H1 (cell line): ENCODE measurements around the gene REXO5. TPM values are rescaled to one million over a fixed set of nuclear protein-coding genes. Genes with fewer than 3 reads are reported as not detected.

Experiments
- CTCF ChIA-PET: fragments of 300-600 bp; sonication (Branson Sonifier 250); formaldehyde crosslinking; loops from one replicate; lab custom pipeline; 2021; ENCODE audit not compliant: partially characterized antibody; lab: Charles Lee
- POLR2A ChIA-PET: fragments of 300-600 bp; sonication (Branson Sonifier 250); formaldehyde crosslinking; loops from one replicate; lab custom pipeline; 2021; ENCODE audit warnings: inconsistent platforms; ENCODE audit not compliant: partially characterized antibody; lab: Charles Lee
- DNase-seq, 2 experiments: peaks; one replicate each; pipeline versions ENCODE4 v3.0.0 to v3.0.0-alpha.2; 2010 to 2022; ENCODE audit warnings: low spot score in 2 of 2, low read depth in 1 of 2, mixed read lengths in 1 of 2
- FAIRE-seq: peaks from 2 replicates; lab custom pipeline; 2011; peaks lifted over from hg19 to GRCh38; lab: Jason Lieb, UNC
- H2AFZ ChIP-seq: 2 replicates; pipeline ENCODE4 v1.8.1; 2012; ENCODE audit warnings: low read length, inconsistent platforms
- H2AK5ac ChIP-seq: 2 replicates; pipeline ENCODE4 v1.6.1; 2013; ENCODE audit warnings: low read depth, low read length
- H2BK120ac ChIP-seq: replicated peaks from 2 replicates; pipeline ENCODE3; 2013; ENCODE audit warnings: low read depth, low read length, inconsistent platforms
- H2BK12ac ChIP-seq: 2 replicates; pipeline ENCODE4 v1.6.1; 2013; ENCODE audit warnings: low read depth, low read length
- H2BK15ac ChIP-seq: 2 replicates; pipeline ENCODE4 v1.6.1; 2013; ENCODE audit warnings: low read length
- H2BK20ac ChIP-seq: 2 replicates; pipeline ENCODE4 v1.6.1; 2013; ENCODE audit warnings: low read length
- H2BK5ac ChIP-seq: 2 replicates; pipeline ENCODE4 v1.6.1; 2013; ENCODE audit warnings: low read depth, low read length
- H3K14ac ChIP-seq: 2 replicates; pipeline ENCODE4 v1.6.1; 2013; ENCODE audit warnings: inconsistent platforms; ENCODE audit not compliant: insufficient read length
- H3K18ac ChIP-seq: 2 replicates; pipeline ENCODE4 v1.6.1; 2013; ENCODE audit warnings: low read length; ENCODE audit errors: extremely low read depth
- H3K23ac ChIP-seq: 2 replicates; pipeline ENCODE4 v1.6.1; 2013; ENCODE audit warnings: inconsistent platforms; ENCODE audit not compliant: insufficient read length
- H3K23me2 ChIP-seq: 2 replicates; pipeline ENCODE4 v1.6.1; 2013; ENCODE audit warnings: low read depth, low read length
- H3K27ac ChIP-seq: 2 replicates; pipeline ENCODE4 v1.6.1; 2011; ENCODE audit warnings: low read depth, low read length, inconsistent platforms
- H3K27me3 ChIP-seq, 4 experiments: replicated peaks in 1 of 4; 1 replicate in 1 of 4; 2 replicates in 3 of 4; pipeline versions ENCODE4 v1.6.1 to v1.8.1; 2011 to 2013; ENCODE audit warnings: low read length in 3 of 4, mild to moderate bottlenecking in 3 of 4, inconsistent platforms in 2 of 4, mixed read lengths in 2 of 4, moderate library complexity in 1 of 4; ENCODE audit not compliant: control insufficient read depth in 3 of 4, insufficient read depth in 3 of 4; ENCODE audit errors: extremely low read depth in 1 of 4
- H3K36me3 ChIP-seq, 4 experiments: 2 replicates each; pipeline versions ENCODE4 v1.6.1 to v1.8.1; 2011 to 2013; ENCODE audit warnings: mild to moderate bottlenecking in 4 of 4, low read length in 3 of 4, moderate library complexity in 2 of 4, control low read depth in 1 of 4, inconsistent platforms in 1 of 4; ENCODE audit not compliant: insufficient read depth in 4 of 4, control insufficient read depth in 2 of 4
- H3K4ac ChIP-seq: replicated peaks from 2 replicates; pipeline ENCODE3; 2013; ENCODE audit warnings: low read length, low read depth, mixed read lengths, inconsistent platforms; ENCODE audit not compliant: insufficient read length
- H3K4me1 ChIP-seq, 4 experiments: replicated peaks in 1 of 4; 1 replicate in 1 of 4; 2 replicates in 3 of 4; pipeline versions ENCODE4 v1.6.1 to v1.8.1; 2011 to 2013; ENCODE audit warnings: low read length in 3 of 4, inconsistent platforms in 2 of 4, mixed read lengths in 1 of 4; ENCODE audit not compliant: insufficient read depth in 4 of 4, control insufficient read depth in 3 of 4
- H3K4me2 ChIP-seq, 2 experiments: 2 replicates each; pipeline versions ENCODE4 v1.6.1 to v1.8.1; 2011 to 2013; ENCODE audit warnings: low read depth in 2 of 2, low read length in 2 of 2, control low read depth in 1 of 2, inconsistent platforms in 1 of 2, mild to moderate bottlenecking in 1 of 2; ENCODE audit not compliant: insufficient read depth in 1 of 2
- H3K4me3 ChIP-seq, 4 experiments: fragments of 200-600, 300-600 bp in 1 of 4; sonication (generic), shearing (Covaris generic), sonication (Bioruptor Twin) in 1 of 4; 2 replicates each; pipeline versions ENCODE4 v1.5.1 to v1.8.1; 2011 to 2016; ENCODE audit warnings: low read length in 4 of 4, low read depth in 3 of 4, control low read depth in 2 of 4, inconsistent platforms in 2 of 4, mild to moderate bottlenecking in 2 of 4, mixed read lengths in 1 of 4, moderate library complexity in 1 of 4; ENCODE audit not compliant: insufficient read depth in 2 of 4; ENCODE audit errors: extremely low read depth in 1 of 4
- H3K56ac ChIP-seq: replicated peaks from 2 replicates; pipeline ENCODE3; 2013; ENCODE audit warnings: low read depth, mild to moderate bottlenecking, mixed read lengths, low read length, inconsistent platforms; ENCODE audit not compliant: insufficient read length
- H3K79me1 ChIP-seq: 2 replicates; pipeline ENCODE4 v1.6.1; 2013; ENCODE audit warnings: low read depth, low read length, control low read depth
- H3K79me2 ChIP-seq, 2 experiments: 2 replicates each; pipeline versions ENCODE4 v1.6.1 to v1.8.1; 2012 to 2013; ENCODE audit warnings: low read length in 2 of 2, mild to moderate bottlenecking in 2 of 2, inconsistent platforms in 1 of 2; ENCODE audit not compliant: insufficient read depth in 2 of 2, control insufficient read depth in 1 of 2
- H3K9ac ChIP-seq, 4 experiments: replicated peaks in 1 of 4; 1 replicate in 1 of 4; 2 replicates in 3 of 4; pipeline versions ENCODE4 v1.6.1 to v1.8.1; 2011 to 2013; ENCODE audit warnings: low read depth in 3 of 4, low read length in 3 of 4, control low read depth in 2 of 4, mild to moderate bottlenecking in 2 of 4, moderate library complexity in 2 of 4, inconsistent platforms in 1 of 4; ENCODE audit errors: extremely low read depth in 1 of 4
- H3K9me3 ChIP-seq, 2 experiments: 2 replicates each; pipeline versions ENCODE4 v1.6.1 to v1.8.1; 2012 to 2013; ENCODE audit warnings: mild to moderate bottlenecking in 2 of 2, moderate library complexity in 2 of 2, control low read depth in 1 of 2, inconsistent platforms in 1 of 2, low read depth in 1 of 2, low read length in 1 of 2, mixed read lengths in 1 of 2; ENCODE audit not compliant: insufficient read depth in 2 of 2
- H4K20me1 ChIP-seq, 2 experiments: replicated peaks in 1 of 2; 2 replicates each; pipeline versions ENCODE3 to v1.8.1; 2011 to 2013; ENCODE audit warnings: inconsistent platforms in 2 of 2, low read length in 2 of 2, mild to moderate bottlenecking in 1 of 2; ENCODE audit not compliant: insufficient read depth in 2 of 2, control insufficient read depth in 1 of 2
- H4K5ac ChIP-seq: 2 replicates; pipeline ENCODE4 v1.6.1; 2013; ENCODE audit warnings: low read length, low read depth, mixed read lengths, inconsistent platforms; ENCODE audit not compliant: insufficient read length
- H4K8ac ChIP-seq: 2 replicates; pipeline ENCODE4 v1.8.0; 2013; ENCODE audit warnings: mild to moderate bottlenecking, moderate library complexity, low read length, inconsistent platforms; ENCODE audit not compliant: insufficient read depth; ENCODE audit errors: extremely low read depth
- H4K91ac ChIP-seq: replicated peaks from 2 replicates; pipeline ENCODE3; 2013; ENCODE audit warnings: low read length, mixed read lengths, inconsistent platforms; ENCODE audit not compliant: insufficient read length
- ASH2L ChIP-seq: fragments of 200-600, 300-600 bp; sonication (generic); IDR thresholded peaks from one replicate; pipeline ENCODE4 v1.7.1; 2017; ENCODE audit warnings: low read length
- BACH1 ChIP-seq: IDR thresholded peaks from 2 replicates; pipeline ENCODE4 v1.6.1; 2012; ENCODE audit warnings: low read length, improper control_type of control experiment
- CBX8 ChIP-seq: fragments of 300-800, 300-1000 bp; sonication (generic); IDR thresholded peaks from 2 replicates; pipeline ENCODE4 v1.7.1; 2016; ENCODE audit warnings: low read depth, low read length, borderline replicate concordance
- CHD1 ChIP-seq: IDR thresholded peaks from 2 replicates; pipeline ENCODE4 v1.6.1; 2012; ENCODE audit warnings: low read depth, low read length, improper control_type of control experiment
- EGR1 ChIP-seq: IDR thresholded peaks from 2 replicates; pipeline ENCODE4 v1.6.1; 2011; ENCODE audit warnings: low read depth, low read length, borderline replicate concordance
- JUN ChIP-seq: IDR thresholded peaks from 2 replicates; pipeline ENCODE4 v1.6.1; 2011; ENCODE audit warnings: low read depth, mild to moderate bottlenecking, improper control_type of control experiment, low read length
- JUND ChIP-seq: IDR thresholded peaks from 2 replicates; pipeline ENCODE4 v1.6.1; 2011; ENCODE audit warnings: mild to moderate bottlenecking, improper control_type of control experiment, low read length
- KDM5A ChIP-seq: fragments of 200-600 bp; IDR thresholded peaks from 2 replicates; pipeline ENCODE4 v1.7.1; 2012; ENCODE audit warnings: mild to moderate bottlenecking, low read length, inconsistent platforms, mixed read lengths
- MAX ChIP-seq: IDR thresholded peaks from 2 replicates; pipeline ENCODE4 v1.6.1; 2012; ENCODE audit warnings: inconsistent platforms
- NANOG ChIP-seq: IDR thresholded peaks from 2 replicates; pipeline ENCODE4 v1.6.1; 2011; ENCODE audit warnings: low read length, low read depth, mild to moderate bottlenecking, inconsistent platforms; ENCODE audit not compliant: insufficient read depth, poor library complexity, severe bottlenecking
- RFX5 ChIP-seq: IDR thresholded peaks from 2 replicates; pipeline ENCODE4 v1.6.1; 2011; ENCODE audit warnings: low read depth, low read length, improper control_type of control experiment, borderline replicate concordance
- SIN3A ChIP-seq, 2 experiments: IDR thresholded peaks in 1 of 2; conservative IDR thresholded peaks in 1 of 2; 2 replicates each; pipeline ENCODE4 v1.6.1; 2011 to 2012; ENCODE audit warnings: low read length in 2 of 2, improper control_type of control experiment in 1 of 2, low read depth in 1 of 2, mild to moderate bottlenecking in 1 of 2
- SP1 ChIP-seq: IDR thresholded peaks from 2 replicates; pipeline ENCODE4 v1.6.1; 2011; ENCODE audit warnings: low read depth, low read length
- SP4 ChIP-seq: IDR thresholded peaks from 2 replicates; pipeline ENCODE4 v1.6.1; 2012; ENCODE audit warnings: low read length, inconsistent platforms
- SRF ChIP-seq: IDR thresholded peaks from 2 replicates; pipeline ENCODE4 v1.6.1; 2011; ENCODE audit warnings: mild to moderate bottlenecking, low read depth, low read length, moderate library complexity
- WGBS, 2 experiments: shearing (Covaris generic) in 1 of 2; methylation state at CpG; one replicate each; pipeline versions ENCODE4 v1.1.6 to v1.1.7; 2013 to 2015; ENCODE audit warnings: low lambda C conversion rate in 2 of 2, mixed read lengths in 2 of 2, inconsistent platforms in 1 of 2, low coverage in 1 of 2, missing lambda C conversion rate in 1 of 2; ENCODE audit not compliant: insufficient replicate concordance in 2 of 2, insufficient coverage in 1 of 2, insufficient read length in 1 of 2; ENCODE audit errors: extremely low coverage in 1 of 2, missing lambda C conversion rate in 1 of 2; 5-methylcytosine and 5-hydroxymethylcytosine counted together
- polyA plus RNA-seq, 7 experiments: library from polyadenylated mRNA; depleted of rRNA in 3 of 7; stranded (reverse) in 5 of 7; unstranded in 2 of 7; fragments of >200 nt in 5 of 7; fragments of 200-250 nt in 2 of 7; gene quantifications; 1 replicate in 5 of 7; 2 replicates in 1 of 7; 4 replicates in 1 of 7; pipeline versions ENCODE4 v1.2.1 to v1.2.3, GENCODE V29; 2011 to 2013; ENCODE audit warnings: missing spikeins in 2 of 7, mixed read lengths in 2 of 7
- total RNA-seq: library from RNA; stranded (reverse); fragmentation: NEBNext Ultra II Directional; extraction: Animal tissue kit (Norgen Biotek cat#: 25700); gene quantifications from 2 replicates; pipeline ENCODE4 v1.2.1, GENCODE V29; 2021

The REXO5 gene
- total and polyA plus RNA-seq, 2 of the 8 experiments (the other 6 are each of a cell fraction or from before 2014, with no cell fraction given): 2.4 to 8.9 TPM

GRCh38 chr16:20811889-20812439, 5.6 kb downstream of the REXO5 start:
- Histone ChIP-seq H3K79me1 (no peaks in the 10 kb centered on the region), H3K9me3 (no peaks in the 10 kb centered on the region), H2AFZ (no peak overlapping the region), H3K79me2 (no peaks in the 10 kb centered on the region), H4K91ac (no peak overlapping the region), H3K27ac (no peak overlapping the region), H4K20me1 (no peaks in the 10 kb centered on the region), H3K36me3 (peaks cover 0 to 5% (median 2%) of the 10 kb centered on the region in 4 experiments; a peak in 3 of 8 replicates), H3K27me3 (no peaks in the 10 kb centered on the region), H4K5ac (no peak overlapping the region), H3K18ac (no peak overlapping the region), H3K56ac (no peak overlapping the region), H2AK5ac (no peak overlapping the region), H2BK12ac (no peak overlapping the region), H3K4me3 (no peak overlapping the region), H3K4me2 (no peak overlapping the region), H2BK20ac (no peak overlapping the region), H4K8ac (no peak overlapping the region; the same call in 1 of the 2 replicates), H3K14ac (no peak overlapping the region), H3K23ac (no peak overlapping the region), H3K4ac (no peak overlapping the region), H2BK15ac (no peak overlapping the region), H3K23me2 (peaks cover 2% of the 10 kb centered on the region; the same call in 1 of the 2 replicates), H2BK120ac (no peak overlapping the region), H3K9ac (no peak overlapping the region), H3K4me1 (0 out of 7 replicates have a peak, but pooled peaks cover 0 to 3% (median 0%) of the 10 kb centered on the region in 4 experiments), H2BK5ac (no peak overlapping the region)
- CTCF ChIA-PET: interaction anchor here (0.6 to 1.6 kb wide), 5 partner anchors 14 to 620 kb away, joined by 3 to 4 read pairs (median 3); no protein-coding TSS in a partner anchor
- WGBS, 2 experiments: 95% methylated on average over 10 of the region's 10 CpGs; no CpG with 5 or more reads in 1 of the 2 experiments
- FAIRE-seq (no peak), DNase-seq (no peak)
- POLR2A ChIA-PET: no interaction called here
- no peak for TF ChIP-seq SP4
- no peak for TF ChIP-seq CHD1
- no peak for TF ChIP-seq CBX8
- no peak for TF ChIP-seq JUN
- TF ChIP-seq KDM5A: no peak
- no peak for TF ChIP-seq ASH2L
- no peak for TF ChIP-seq SIN3A (conservative IDR thresholded peaks at IDR 0.05 in 1 of 2, IDR thresholded peaks at IDR 0.05 in 1 of 2; ENCODE audit: low read depth in 1 of 2, low read length in 2 of 2)
- no peak for TF ChIP-seq JUND
- TF ChIP-seq NANOG: no peak
- no peak for TF ChIP-seq MAX
- no peak for TF ChIP-seq EGR1
- no peak for TF ChIP-seq SRF
- TF ChIP-seq SP1: no peak
- TF ChIP-seq RFX5: no peak
- TF ChIP-seq BACH1: no peak
